ENCODE data around the gene WDSUB1. TPM values are rescaled to one million over a fixed set of nuclear protein-coding genes. Genes with fewer than 3 reads are reported as not detected.

Gene WDSUB1
- 1 to 10 TPM; 4.9 to 7.1 (median 5.9) TPM for total RNA-seq

GRCh38 chr2:159285929-159286708 is at the start of gene WDSUB1:
WDSUB1 (minus strand) TSS chr2:159286703; CDS start chr2:159283069, 3,634 bp downstream.
- peaks cover 6 to 32% (median 10%) of the 10 kb centered on the region in 3 donors for H3K4me1 ChIP-seq
- no peak for DNase-seq
- TF ChIP-seq CTCF (IDR thresholded peaks at IDR 0.05) (peak in 1 of 6 experiments; percentile 3), POLR2A (IDR thresholded peaks at IDR 0.05) (peak in 1 of 4 donors; percentile 5)
- H3K4me3 ChIP-seq: peak within 1 kb of the TSS; percentile 75 to 95 (median 90)
- H3K27ac ChIP-seq: peak within 1 kb of the TSS; percentile 89 to 96 (median 92)
- intact Hi-C loops (cut with DNase I): no loop called here
- no peaks in the 10 kb centered on the region for H3K27me3 ChIP-seq
- WGBS, 2 donors: 0 to 14% methylated on average over 1 to 5 of the region's 64 CpGs
- H3K9me3 ChIP-seq: no peaks in the 10 kb centered on the region
- peaks cover 0 to 17% (median 0%) of the 10 kb centered on the region in 3 donors for H3K36me3 ChIP-seq

- Histone ChIP-seq H3K9me3 (no peaks in the 10 kb centered on the region), H3K4me1 (no peaks in the 10 kb centered on the region), H3K4me3 (no peak overlapping the region), H3K27ac (no peak overlapping the region), H3K36me3 (peaks cover 0 to 74% (median 7%) of the 10 kb centered on the region in 3 donors), H3K27me3 (no peaks in the 10 kb centered on the region)
- intact Hi-C loops (cut with DNase I): no loop called here
- TF ChIP-seq CTCF (IDR thresholded peaks at IDR 0.05) (no peak), POLR2A (IDR thresholded peaks at IDR 0.05) (no peak)
- DNase-seq: no peak
- 67 to 83% methylated on average over 5 of the region's 5 CpGs for WGBS, 2 donors
Observed at GRCh38 chr2:159326569-159327255, 40.2 kb upstream of the WDSUB1 start.

GRCh38 chr2:159322419-159322818 is 35.9 kb upstream of the WDSUB1 start:
- Histone ChIP-seq H3K4me3 (no peak overlapping the region), H3K27ac (no peak overlapping the region), H3K36me3 (peaks cover 0 to 79% (median 5%) of the 10 kb centered on the region in 3 donors), H3K4me1 (no peaks in the 10 kb centered on the region), H3K27me3 (no peaks in the 10 kb centered on the region), H3K9me3 (no peaks in the 10 kb centered on the region)
- TF ChIP-seq CTCF (IDR thresholded peaks at IDR 0.05) (no peak), POLR2A (IDR thresholded peaks at IDR 0.05) (no peak)
- DNase-seq: no peak
- intact Hi-C loops (cut with DNase I): no loop called here

- Histone ChIP-seq H3K36me3 (peaks cover 0 to 75% (median 0%) of the 10 kb centered on the region in 3 donors), H3K27ac (no peak overlapping the region), H3K27me3 (no peaks in the 10 kb centered on the region), H3K4me3 (no peak overlapping the region), H3K4me1 (no peaks in the 10 kb centered on the region), H3K9me3 (no peaks in the 10 kb centered on the region)
- WGBS, 2 donors: 81 to 83% methylated on average over 3 of the region's 3 CpGs
- no peak for DNase-seq
- TF ChIP-seq POLR2A (IDR thresholded peaks at IDR 0.05) (no peak), CTCF (IDR thresholded peaks at IDR 0.05) (no peak)
- intact Hi-C loops (cut with DNase I): no loop called here
Observed at GRCh38 chr2:159317392-159318088, 31.0 kb upstream of the WDSUB1 start.

- Histone ChIP-seq H3K4me1 (no peaks in the 10 kb centered on the region), H3K9me3 (no peaks in the 10 kb centered on the region), H3K27me3 (no peaks in the 10 kb centered on the region), H3K36me3 (no peaks in the 10 kb centered on the region), H3K4me3 (no peak overlapping the region), H3K27ac (no peak overlapping the region)
- DNase-seq: no peak
- intact Hi-C loops (cut with DNase I): no loop called here
- TF ChIP-seq POLR2A (IDR thresholded peaks at IDR 0.05): no peak
- TF ChIP-seq CTCF (IDR thresholded peaks at IDR 0.05): no peak
Observed at GRCh38 chr2:159307942-159308341, 21.4 kb upstream of the WDSUB1 start.

All from esophagus squamous epithelium (tissue), 5 donors.